Hepatic stellate cell (primary cell): ENCODE results near the gene GDAP1L1.
"Not testable (repeated sequence)": the region's sequence is repeated elsewhere in the genome, so short reads cannot be mapped to it uniquely, and the experiment has no call there.

ENCODE experiments used
- DNase-seq: peaks from one replicate; pipeline ENCODE4 v3.0.0; 2011; ENCODE audit warnings: low spot score

The GDAP1L1 gene

DNA sequence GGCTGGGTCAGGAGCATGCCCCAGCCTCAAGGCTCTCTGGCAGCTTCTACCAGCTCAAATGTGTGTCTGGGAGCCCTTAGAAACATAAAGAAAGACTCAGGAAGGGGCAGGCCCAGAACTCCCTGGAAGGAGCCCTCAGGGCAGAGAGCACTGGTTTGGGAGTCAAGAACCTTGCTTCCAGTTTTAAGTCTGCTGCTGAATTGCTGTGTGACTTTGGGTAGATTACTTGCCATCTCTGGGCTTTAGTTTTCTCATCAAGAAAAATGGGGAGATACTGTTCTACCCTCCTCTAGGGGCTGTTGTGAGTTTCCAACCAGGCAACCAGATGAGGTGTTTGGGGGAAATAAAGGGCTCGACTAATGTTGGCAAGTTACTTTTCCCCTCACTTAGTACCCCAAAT lies 8.8 kb downstream of the GDAP1L1 start:
- DNase-seq, result no peak

DNA sequence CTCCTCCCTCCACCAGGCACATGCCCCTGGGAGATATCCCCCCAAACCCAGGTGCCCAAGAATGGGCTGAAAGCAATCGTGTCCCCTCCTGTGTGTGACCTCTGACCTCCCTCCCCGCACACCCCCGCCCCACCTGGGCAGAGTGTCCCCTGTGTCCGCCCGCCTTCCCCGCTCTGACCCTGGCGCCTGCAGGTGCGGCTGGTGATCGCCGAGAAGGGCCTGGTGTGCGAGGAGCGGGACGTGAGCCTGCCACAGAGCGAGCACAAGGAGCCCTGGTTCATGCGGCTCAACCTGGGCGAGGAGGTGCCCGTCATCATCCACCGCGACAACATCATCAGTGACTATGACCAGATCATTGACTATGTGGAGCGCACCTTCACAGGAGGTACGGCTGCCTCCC lies 9.9 kb downstream of the GDAP1L1 start:
- no peak for DNase-seq

DNA sequence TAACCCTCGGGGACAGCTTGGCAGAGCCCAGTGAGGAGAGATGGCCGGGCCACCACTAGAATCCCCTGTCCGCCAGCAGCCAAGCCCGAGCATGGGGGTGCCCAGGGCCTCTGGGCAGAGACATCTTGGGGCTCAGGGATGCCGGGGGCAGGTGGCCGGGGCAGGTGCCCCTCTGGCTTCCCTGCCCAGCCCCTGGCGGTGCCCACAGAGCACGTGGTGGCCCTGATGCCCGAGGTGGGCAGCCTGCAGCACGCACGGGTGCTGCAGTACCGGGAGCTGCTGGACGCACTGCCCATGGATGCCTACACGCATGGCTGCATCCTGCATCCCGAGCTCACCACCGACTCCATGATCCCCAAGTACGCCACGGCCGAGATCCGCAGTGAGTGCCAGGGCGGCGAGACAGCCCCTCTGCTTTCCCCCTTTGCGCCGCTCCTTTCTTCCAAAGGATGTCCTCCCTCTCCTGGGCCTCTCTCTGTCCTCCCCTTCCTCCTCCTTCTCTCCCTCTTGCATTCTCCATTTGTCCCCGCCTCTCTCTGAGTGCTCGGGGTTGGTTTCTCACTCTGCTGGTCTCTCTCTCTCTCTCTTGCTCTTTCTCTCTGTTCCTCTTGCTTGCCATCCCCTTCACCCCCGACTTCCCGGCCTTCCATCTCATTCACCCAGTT lies 11.2 kb downstream of the GDAP1L1 start:
- no peak for DNase-seq

DNA sequence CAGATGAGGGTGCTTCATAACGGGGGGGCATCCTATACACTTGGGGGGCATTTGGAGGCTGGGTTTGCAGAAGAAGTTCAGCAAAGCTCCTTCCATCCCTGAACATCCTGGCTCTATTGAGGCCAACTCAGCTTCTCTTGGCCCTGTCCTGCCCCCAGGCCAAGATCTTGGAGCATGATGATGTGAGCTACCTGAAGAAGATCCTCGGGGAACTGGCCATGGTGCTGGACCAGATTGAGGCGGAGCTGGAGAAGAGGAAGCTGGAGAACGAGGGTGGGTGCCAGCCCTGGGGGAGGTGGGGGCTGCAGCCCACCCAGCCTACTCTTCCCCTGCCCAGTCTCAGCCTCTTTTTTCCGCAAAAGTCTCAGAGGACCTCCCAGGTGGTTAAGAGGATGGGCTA lies 17.2 kb downstream of the GDAP1L1 start:
- DNase-seq, result no peak

- DNase-seq, result no peak
These were observed 21.7 kb downstream of the GDAP1L1 start for GRCh38 chr20:44268802-44269201.

GRCh38 chr20:44271915-44272663 lies 25.0 kb downstream of the GDAP1L1 start:
- DNase-seq, result no peak

- DNase-seq, result no peak
These were observed 26.4 kb downstream of the GDAP1L1 start for GRCh38 chr20:44273231-44274215.

DNA sequence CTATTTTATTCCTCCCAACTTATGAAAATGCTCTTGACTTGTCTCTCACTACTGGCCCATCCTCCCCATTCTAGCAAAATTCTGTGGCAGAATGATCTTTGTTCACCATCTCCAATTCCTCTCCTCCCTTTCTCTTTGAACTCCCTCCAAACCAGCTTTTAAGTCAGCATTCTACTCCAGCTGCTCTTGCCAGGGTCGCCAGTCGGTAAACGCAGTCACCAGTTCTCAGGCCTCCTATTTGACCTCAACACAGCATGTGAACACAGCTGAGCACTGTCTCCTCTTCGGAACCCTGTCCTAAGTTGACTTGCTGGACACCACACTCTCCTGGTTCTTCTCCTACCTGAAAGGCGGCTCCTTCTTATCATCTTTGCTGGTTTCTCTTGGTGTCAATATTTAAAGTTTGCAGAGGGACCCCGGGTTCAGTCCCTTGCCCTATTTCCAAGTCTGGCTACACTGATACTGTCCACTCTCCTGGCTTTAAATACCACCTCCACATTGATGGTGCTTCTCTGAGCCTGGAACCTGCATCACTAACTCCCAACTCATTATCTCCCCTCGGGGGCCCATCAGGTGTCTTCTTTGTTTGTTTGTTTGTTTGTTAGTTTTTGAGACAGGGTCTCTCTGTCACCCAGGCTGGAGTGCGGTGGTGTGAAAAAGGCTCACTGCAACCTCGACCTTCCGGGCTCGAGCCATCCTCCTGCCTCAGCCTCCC lies 27.4 kb downstream of the GDAP1L1 start:
- no peak for DNase-seq

DNA sequence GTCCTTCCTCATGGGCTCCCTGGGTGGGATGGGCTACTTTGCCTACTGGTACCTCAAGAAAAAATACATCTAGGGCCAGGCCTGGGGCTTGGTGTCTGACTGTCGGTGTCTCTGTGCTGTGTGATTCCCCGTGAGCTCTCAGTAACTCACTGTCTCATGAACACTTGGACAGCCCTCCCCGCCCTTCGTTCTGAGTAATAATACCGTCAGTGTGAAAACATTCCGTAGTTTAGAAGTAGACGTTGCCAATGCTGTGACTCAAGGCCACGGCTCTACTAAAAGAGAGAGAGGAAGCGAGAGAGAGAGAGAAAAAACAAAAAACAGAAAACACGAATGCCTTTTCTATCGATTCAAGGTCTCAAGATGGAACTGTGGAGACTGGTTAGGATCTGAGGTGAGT lies 32.1 kb downstream of the GDAP1L1 start:
- DNase-seq, result no peak

DNA sequence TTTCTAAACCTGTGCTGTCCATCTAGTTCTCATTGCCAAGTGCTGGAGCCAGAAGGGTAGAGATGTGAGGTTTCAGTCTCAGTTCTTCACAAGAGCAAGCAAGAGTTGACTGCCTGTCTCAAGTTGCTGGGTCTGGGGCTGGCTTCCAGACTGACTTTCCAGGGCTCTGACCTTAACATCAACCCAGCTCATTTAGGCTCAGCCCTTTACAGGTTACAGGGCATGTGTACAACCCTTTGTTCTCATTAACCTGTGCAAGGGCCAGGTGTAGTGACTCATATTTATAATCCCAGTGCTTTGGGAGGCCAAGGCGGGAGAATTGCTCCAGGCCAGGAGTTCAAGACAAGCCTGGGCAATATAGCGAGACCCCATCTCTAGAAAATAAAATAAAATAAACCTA lies 33.3 kb downstream of the GDAP1L1 start:
- no peak for DNase-seq

GRCh38 chr20:44282192-44282591 lies 35.1 kb downstream of the GDAP1L1 start:
- DNase-seq, result no peak

GRCh38 chr20:44284032-44284431 lies 36.9 kb downstream of the GDAP1L1 start:
- no peak for DNase-seq

- no peak for DNase-seq
These were observed 40.4 kb downstream of the GDAP1L1 start for GRCh38 chr20:44287272-44288097.

GRCh38 chr20:44288252-44288651 lies 41.1 kb downstream of the GDAP1L1 start:
- no peak for DNase-seq

- DNase-seq, result no peak
These were observed 44.6 kb downstream of the GDAP1L1 start for GRCh38 chr20:44291754-44292153.

- DNase-seq, result no peak
These were observed 48.9 kb downstream of the GDAP1L1 start for GRCh38 chr20:44296011-44296410.

DNA sequence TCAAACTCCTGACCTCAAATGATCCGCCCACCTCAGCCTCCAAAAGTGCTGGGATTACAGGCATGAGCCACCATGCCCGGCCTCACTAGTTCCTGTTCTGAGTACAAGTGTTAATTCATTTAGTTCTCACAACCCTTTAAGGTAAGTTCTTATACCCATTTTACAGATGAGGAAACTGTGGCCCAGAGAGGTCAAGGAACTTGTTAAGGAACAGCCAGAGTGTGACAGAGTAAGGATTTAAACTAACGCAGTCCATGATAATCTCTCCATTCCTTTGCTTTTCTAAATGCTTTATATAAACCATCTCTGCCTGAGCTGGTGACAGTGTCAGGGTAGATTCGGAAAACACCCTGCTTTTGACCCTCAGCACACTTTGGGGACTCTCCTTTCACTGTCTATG lies 50.6 kb downstream of the GDAP1L1 start:
- no peak for DNase-seq

DNA sequence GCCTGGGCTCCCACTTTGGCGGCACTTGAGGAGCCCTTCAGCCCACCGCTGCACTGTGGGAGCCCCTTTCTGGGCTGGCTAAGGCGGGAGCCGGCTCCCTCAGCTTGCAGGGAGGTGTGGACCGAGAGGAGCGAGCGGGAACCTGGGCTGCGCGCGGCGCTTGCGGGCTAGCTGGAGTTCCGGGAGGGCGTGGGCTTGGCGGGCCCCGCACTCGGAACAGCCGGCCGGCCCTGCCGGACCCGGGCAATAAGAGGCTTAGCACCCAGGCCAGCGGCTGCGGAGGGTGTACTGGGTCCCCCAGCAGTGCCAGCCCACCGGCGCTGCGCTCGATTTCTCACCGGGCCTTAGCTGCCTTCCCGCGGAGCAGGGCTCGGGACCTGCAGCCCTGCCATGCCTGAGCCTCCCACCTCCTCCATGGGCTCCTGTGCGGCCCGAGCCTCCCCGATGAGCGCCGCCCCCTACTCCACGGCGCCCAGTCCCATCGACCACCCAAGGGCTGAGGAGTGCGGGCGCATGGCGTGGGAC lies 52.0 kb downstream of the GDAP1L1 start:
- not testable (repeated sequence) for DNase-seq

GRCh38 chr20:44301285-44301684 lies 54.2 kb downstream of the GDAP1L1 start:
- DNase-seq, result no peak

DNA sequence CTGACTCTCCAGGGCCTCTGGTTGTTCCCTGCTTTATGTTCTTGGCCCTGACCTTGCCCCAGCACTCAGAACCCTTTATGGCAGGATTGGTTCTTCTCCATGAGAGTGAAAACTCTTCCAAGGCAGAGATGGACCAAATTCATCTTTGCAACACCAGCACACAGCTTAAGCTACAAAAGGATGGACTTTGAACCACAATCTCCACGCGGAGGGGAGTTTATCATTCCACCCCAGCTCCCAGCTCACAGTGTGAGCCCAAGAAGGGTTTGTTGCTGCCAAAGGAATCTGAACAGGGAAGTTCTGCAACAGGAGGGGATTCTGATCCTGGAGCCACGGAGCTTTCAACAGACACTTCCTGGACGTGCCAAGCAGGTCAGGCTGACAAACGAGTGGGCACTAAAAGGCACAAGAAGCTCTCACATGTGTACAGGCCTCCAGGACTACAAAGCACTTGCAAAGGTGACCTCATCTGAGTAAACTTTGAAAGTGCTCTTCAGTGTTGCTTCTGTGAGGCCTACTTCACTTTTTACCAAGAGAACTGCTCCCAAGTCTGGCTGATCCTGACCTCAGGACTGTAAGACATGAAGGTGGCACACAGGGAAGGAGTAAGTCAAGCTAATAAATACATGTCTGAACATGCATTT lies 55.0 kb downstream of the GDAP1L1 start:
- no peak for DNase-seq
